GM12892 (cell line): ENCODE measurements around the gene PPFIA1.

ENCODE experiments used
- POLR2A ChIP-seq: IDR thresholded peaks from 2 replicates; pipeline ENCODE4 v1.6.1; 2011; ENCODE audit warnings: low read depth, low read length, control low read depth
- TAF1 ChIP-seq: IDR thresholded peaks from 2 replicates; pipeline ENCODE4 v1.6.1; 2011; ENCODE audit warnings: low read depth, mild to moderate bottlenecking, control low read depth, low read length, borderline replicate concordance

DNA sequence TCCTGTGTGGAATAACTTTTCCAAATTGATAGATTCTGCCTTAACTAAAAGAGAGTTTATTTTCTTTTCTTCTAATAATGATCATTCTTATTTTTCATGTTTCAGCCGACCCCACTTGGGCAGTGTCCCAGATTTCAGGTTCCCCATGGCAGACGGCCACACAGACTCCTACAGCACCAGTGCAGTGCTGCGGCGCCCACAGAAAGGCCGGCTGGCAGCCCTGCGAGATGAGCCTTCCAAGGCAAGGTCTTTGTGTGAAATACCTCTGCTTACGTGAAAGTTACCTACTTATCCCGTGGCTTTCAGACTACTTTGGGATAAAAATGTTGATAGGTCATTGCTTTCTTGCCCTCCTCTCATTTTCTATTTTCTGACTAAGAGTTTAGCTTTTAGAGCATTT, 68.6 kb downstream of the PPFIA1 start:
- TF ChIP-seq POLR2A (no peak), TAF1 (no peak)
